HG03457 (cell line): Measurements from ENCODE around the gene SHROOM2.

ENCODE experiments used
- ATAC-seq: cut with Tn5 transposase; IDR thresholded peaks from one replicate; pipeline ENCODE4 v1.9.1; 2021; ENCODE audit warnings: moderate number of reproducible peaks; ENCODE audit not compliant: unreplicated experiment

SHROOM2 gene

GRCh38 chrX:9860826-9861225 is 74.6 kb downstream of the SHROOM2 start:
- ATAC-seq: no peak

GRCh38 chrX:9861711-9862110 is 75.5 kb downstream of the SHROOM2 start:
- ATAC-seq: no peak

- no peak for ATAC-seq
These were observed 76.3 kb downstream of the SHROOM2 start for GRCh38 chrX:9862525-9862924.

GRCh38 chrX:9862953-9863352 is 76.7 kb downstream of the SHROOM2 start:
- no peak for ATAC-seq

GRCh38 chrX:9864011-9864410 is 77.8 kb downstream of the SHROOM2 start:
- no peak for ATAC-seq

- no peak for ATAC-seq
These were observed 79.7 kb downstream of the SHROOM2 start for GRCh38 chrX:9865804-9866472.

- ATAC-seq: no peak
These were observed 80.4 kb downstream of the SHROOM2 start for GRCh38 chrX:9866633-9867032.

- no peak for ATAC-seq
These were observed 81.0 kb downstream of the SHROOM2 start for GRCh38 chrX:9867226-9867625.

- ATAC-seq: no peak
These were observed 81.5 kb downstream of the SHROOM2 start for GRCh38 chrX:9867753-9868152.

GRCh38 chrX:9871701-9872268 is 85.6 kb downstream of the SHROOM2 start:
- ATAC-seq: no peak

- ATAC-seq: no peak
These were observed 87.1 kb downstream of the SHROOM2 start for GRCh38 chrX:9873360-9873759.

GRCh38 chrX:9873952-9874351 is 87.7 kb downstream of the SHROOM2 start:
- ATAC-seq: no peak

- no peak for ATAC-seq
These were observed 88.3 kb downstream of the SHROOM2 start for GRCh38 chrX:9874483-9874882.

- no peak for ATAC-seq
These were observed 89.6 kb downstream of the SHROOM2 start for GRCh38 chrX:9875801-9876200.

- ATAC-seq: no peak
These were observed 90.0 kb downstream of the SHROOM2 start for GRCh38 chrX:9876201-9876600.

GRCh38 chrX:9878146-9878820 is 92.1 kb downstream of the SHROOM2 start:
- ATAC-seq: no peak

GRCh38 chrX:9880237-9880636 is 94.0 kb downstream of the SHROOM2 start:
- no peak for ATAC-seq

GRCh38 chrX:9880870-9881269 is 94.6 kb downstream of the SHROOM2 start:
- ATAC-seq: no peak

- ATAC-seq: no peak
These were observed 96.6 kb downstream of the SHROOM2 start for GRCh38 chrX:9882669-9883446.

- no peak for ATAC-seq
These were observed 98.0 kb downstream of the SHROOM2 start for GRCh38 chrX:9884031-9884779.

- ATAC-seq: no peak
These were observed 98.9 kb downstream of the SHROOM2 start for GRCh38 chrX:9885150-9885549.
